ENCODE results near the gene ANKRD40. TPM values are rescaled to one million over a fixed set of nuclear protein-coding genes. Genes with fewer than 3 reads are reported as not detected.

The ANKRD40 gene
- total and polyA plus RNA-seq, 3 donors from 2014 or later, result 24.3 to 31.7 (median 24.7) TPM

DNA sequence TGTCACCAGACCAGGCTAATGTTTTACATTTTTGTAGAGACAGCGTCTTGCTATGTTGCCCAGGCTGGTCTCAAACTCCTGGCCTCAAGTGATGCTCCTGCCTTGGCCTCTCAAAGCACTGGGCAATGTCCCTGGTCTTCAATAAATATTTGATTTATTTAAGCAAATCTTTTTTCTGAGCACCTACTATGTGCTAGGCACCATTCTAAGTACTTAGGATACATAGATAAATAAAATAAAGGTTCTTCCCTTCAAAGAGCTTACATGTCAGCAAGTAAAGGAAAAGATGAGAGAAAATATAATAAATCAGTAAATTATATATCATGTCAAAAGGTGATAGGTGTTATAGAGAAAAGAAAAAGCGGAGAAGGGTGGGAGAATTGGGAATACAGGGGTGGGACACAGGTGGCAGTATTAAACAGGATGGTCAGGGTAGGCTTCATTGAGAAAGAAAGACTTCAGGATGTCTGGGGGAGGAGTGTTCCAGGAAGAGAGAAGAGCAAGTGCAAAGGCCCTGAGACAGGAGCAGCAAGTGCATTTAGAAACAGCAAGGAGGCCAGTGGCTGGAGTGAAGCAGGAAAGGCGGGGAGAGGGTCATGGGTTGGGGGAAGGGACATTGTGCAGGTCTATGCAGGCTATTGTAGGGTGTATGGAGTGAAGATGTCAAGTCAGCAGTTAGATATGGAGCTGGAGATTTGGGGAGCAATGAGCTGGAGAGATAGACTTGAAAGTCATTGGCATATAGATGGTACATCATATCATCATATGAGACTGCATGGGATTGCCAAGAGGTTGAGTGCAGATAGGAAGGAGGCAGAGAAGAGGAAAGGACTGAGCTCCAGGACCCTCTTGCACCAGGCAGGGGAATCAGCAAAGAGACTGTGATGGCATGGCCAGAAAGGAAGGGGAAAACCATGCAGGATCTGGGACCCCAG is 61.7 kb downstream of the ANKRD40 start:
- TF ChIP-seq CTCF (IDR thresholded peaks at IDR 0.05) (no peak), POLR2A (IDR thresholded peaks at IDR 0.05) (no peak)
- Histone ChIP-seq H3K36me3 (ENCODE audit: low read depth, missing control alignments) (no peaks in the 10 kb centered on the region), H3K9me3 (no peaks in the 10 kb centered on the region), H3K27ac (no peak overlapping the region), H3K27me3 (no peaks in the 10 kb centered on the region), H3K4me1 (peaks cover 18% of the 10 kb centered on the region), H3K4me3 (no peak overlapping the region)
- 96 to 97% methylated on average over 3 of the region's 3 CpGs for WGBS, 2 donors
- intact Hi-C loops (cut with DNase I; ENCODE audit: low total_unique reads), result no loop called here
- DNase-seq, result no peak

Small RNA genes within 50 kb of the gene (small RNA-seq; reads per million reads assigned to genes)
- gene RF00019, result 0 reads per million in 2 donors

Other genes starting within 250 kb of the ANKRD40 start
- gene CHAD, start 239.0 kb downstream of the ANKRD40 start, total RNA-seq, result under 1 TPM; 0.79 to 0.81 TPM
- 2.9 TPM for gene CHAD, start 239.0 kb downstream of the ANKRD40 start, polyA plus RNA-seq (ENCODE audit: insufficient read depth, low read depth, low replicate concordance)
- gene RSAD1, start 229.1 kb downstream of the ANKRD40 start, total RNA-seq, result 10 to 100 TPM; 35.7 to 38.0 TPM
- gene RSAD1, start 229.1 kb downstream of the ANKRD40 start, polyA plus RNA-seq (ENCODE audit: insufficient read depth, low read depth, low replicate concordance), result 25.3 TPM
- 10 to 100 TPM; 75.9 to 91.7 TPM for gene MYCBPAP, start 199.5 kb downstream of the ANKRD40 start, total RNA-seq
- 315 TPM for gene MYCBPAP, start 199.5 kb downstream of the ANKRD40 start, polyA plus RNA-seq (ENCODE audit: insufficient read depth, low read depth, low replicate concordance)
- 1 to 10 TPM; 4.9 to 6.3 TPM for gene EPN3, start 175.2 kb downstream of the ANKRD40 start, total RNA-seq
- 6.3 TPM for gene EPN3, start 175.2 kb downstream of the ANKRD40 start, polyA plus RNA-seq (ENCODE audit: insufficient read depth, low read depth, low replicate concordance)
- gene SPATA20, start 160.7 kb downstream of the ANKRD40 start, total RNA-seq, result 100 to 1,000 TPM; 207 to 338 TPM
- gene SPATA20, start 160.7 kb downstream of the ANKRD40 start, polyA plus RNA-seq (ENCODE audit: insufficient read depth, low read depth, low replicate concordance), result 264 TPM
- 1 to 10 TPM; 1.3 to 1.7 TPM for gene CACNA1G, start 147.2 kb downstream of the ANKRD40 start, total RNA-seq
- 1.7 TPM for gene CACNA1G, start 147.2 kb downstream of the ANKRD40 start, polyA plus RNA-seq (ENCODE audit: insufficient read depth, low read depth, low replicate concordance)
- gene ABCC3, start 73.0 kb downstream of the ANKRD40 start, total RNA-seq, result 10 to 100 TPM in 1 of 2 donors, 1 to 10 TPM in 1; 10.0 to 12.1 TPM
- 15.4 TPM for gene ABCC3, start 73.0 kb downstream of the ANKRD40 start, polyA plus RNA-seq (ENCODE audit: insufficient read depth, low read depth, low replicate concordance)
- gene LUC7L3, start 11.7 kb upstream of the ANKRD40 start, total RNA-seq, result 100 to 1,000 TPM; 115 to 160 TPM
- gene LUC7L3, start 11.7 kb upstream of the ANKRD40 start, polyA plus RNA-seq (ENCODE audit: insufficient read depth, low read depth, low replicate concordance), result 37.4 TPM
- not detected for gene ANKRD40CL, start 59.6 kb upstream of the ANKRD40 start, total RNA-seq
- not detected for gene ANKRD40CL, start 59.6 kb upstream of the ANKRD40 start, polyA plus RNA-seq (ENCODE audit: insufficient read depth, low read depth, low replicate concordance)
- 1 to 10 TPM; 3.7 to 7.3 TPM for gene WFIKKN2, start 127.7 kb upstream of the ANKRD40 start, total RNA-seq
- 6.8 TPM for gene WFIKKN2, start 127.7 kb upstream of the ANKRD40 start, polyA plus RNA-seq (ENCODE audit: insufficient read depth, low read depth, low replicate concordance)
- gene TOB1, start 158.4 kb upstream of the ANKRD40 start, total RNA-seq, result 10 to 100 TPM; 18.4 to 26.1 TPM
- gene TOB1, start 158.4 kb upstream of the ANKRD40 start, polyA plus RNA-seq (ENCODE audit: insufficient read depth, low read depth, low replicate concordance), result 42.8 TPM